Astrocyte of the cerebellum (primary cell): ENCODE data around the gene NOX5.

Source experiments
- DNase-seq: peaks from one replicate; pipeline ENCODE4 v3.0.0-alpha.2; 2011; ENCODE audit warnings: low read depth
- H3K4me3 ChIP-seq: 2 replicates; pipeline ENCODE4 v1.5.1; 2011; ENCODE audit warnings: mild to moderate bottlenecking, low read depth, low read length, moderate library complexity
- in situ Hi-C: cut with HindIII; loops from 2 replicates; pipeline ENCODE4 v1.10.0; 2017; ENCODE audit warnings: low sequenced_read_pairs
- TF ChIP-seq, protein P1 (sequence below): IDR thresholded peaks from 2 replicates; pipeline ENCODE4 v1.5.1; 2012; ENCODE audit warnings: low read length, low read depth, moderate library complexity, mild to moderate bottlenecking; ENCODE audit errors: missing control alignments

NOX5 gene

DNA sequence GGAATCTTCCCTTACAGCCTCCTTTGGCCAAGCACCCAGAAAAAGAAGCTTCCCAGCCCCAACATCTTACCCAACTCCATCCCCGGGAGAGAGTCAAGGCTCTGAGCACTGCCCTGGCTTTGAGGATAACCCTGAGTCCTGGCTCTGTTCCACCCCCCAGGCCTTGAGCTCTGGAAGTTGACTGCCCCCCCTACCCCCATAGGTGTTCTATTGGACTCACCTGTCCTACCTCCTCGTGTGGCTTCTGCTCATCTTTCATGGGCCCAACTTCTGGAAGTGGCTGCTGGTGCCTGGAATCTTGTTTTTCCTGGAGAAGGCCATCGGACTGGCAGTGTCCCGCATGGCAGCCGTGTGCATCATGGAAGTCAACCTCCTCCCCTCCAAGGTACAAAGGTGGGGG, 22.3 kb downstream of the NOX5 start:
- TF ChIP-seq, protein P1, sequence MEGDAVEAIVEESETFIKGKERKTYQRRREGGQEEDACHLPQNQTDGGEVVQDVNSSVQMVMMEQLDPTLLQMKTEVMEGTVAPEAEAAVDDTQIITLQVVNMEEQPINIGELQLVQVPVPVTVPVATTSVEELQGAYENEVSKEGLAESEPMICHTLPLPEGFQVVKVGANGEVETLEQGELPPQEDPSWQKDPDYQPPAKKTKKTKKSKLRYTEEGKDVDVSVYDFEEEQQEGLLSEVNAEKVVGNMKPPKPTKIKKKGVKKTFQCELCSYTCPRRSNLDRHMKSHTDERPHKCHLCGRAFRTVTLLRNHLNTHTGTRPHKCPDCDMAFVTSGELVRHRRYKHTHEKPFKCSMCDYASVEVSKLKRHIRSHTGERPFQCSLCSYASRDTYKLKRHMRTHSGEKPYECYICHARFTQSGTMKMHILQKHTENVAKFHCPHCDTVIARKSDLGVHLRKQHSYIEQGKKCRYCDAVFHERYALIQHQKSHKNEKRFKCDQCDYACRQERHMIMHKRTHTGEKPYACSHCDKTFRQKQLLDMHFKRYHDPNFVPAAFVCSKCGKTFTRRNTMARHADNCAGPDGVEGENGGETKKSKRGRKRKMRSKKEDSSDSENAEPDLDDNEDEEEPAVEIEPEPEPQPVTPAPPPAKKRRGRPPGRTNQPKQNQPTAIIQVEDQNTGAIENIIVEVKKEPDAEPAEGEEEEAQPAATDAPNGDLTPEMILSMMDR, result no peak
- no peak for DNase-seq
- H3K4me3 ChIP-seq, result no peak overlapping the region
- in situ Hi-C loops, result no loop called here

DNA sequence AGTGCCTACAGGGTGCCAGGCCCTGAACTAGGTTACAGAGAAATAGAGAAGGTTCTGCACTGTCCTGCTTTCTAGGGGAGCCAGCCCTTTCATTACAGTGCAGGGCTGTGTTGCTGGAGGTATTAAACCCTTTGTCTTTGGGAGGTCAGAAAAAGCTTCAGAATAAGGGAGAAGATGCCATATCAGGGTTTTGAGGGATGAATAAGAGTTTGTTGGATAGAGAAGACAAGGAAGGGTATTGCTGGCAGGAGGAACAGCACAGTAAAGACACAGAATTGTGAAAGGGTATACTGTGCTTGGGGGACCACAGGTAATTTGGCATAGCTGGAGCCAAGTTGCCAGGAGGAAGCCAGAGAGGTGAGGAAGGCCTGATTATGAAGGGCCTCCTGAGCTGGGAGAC, 23.0 kb downstream of the NOX5 start:
- H3K4me3 ChIP-seq, result no peak overlapping the region
- in situ Hi-C loops, result no loop called here
- TF ChIP-seq, protein P1, result no peak
- no peak for DNase-seq

DNA sequence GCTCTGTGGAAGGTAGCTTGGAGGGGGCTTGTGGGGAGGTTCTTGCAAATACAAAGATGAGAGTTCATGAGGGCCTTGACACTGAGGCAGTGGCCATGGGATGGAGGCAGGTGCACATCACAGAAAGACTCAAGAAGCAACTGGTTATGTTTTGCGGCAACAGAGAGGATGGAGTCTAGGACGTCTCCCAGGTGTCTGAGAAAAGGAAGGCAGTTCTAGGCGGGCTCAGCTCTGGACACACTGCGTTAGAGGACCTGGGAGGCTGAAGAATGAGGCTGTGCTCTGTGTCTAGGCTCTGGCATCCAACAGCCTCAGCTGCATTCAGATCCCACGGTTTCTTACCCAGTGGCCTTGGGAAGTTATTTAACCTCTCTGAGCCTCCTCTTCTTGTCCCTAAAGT, 23.5 kb downstream of the NOX5 start:
- DNase-seq, result no peak
- no peak overlapping the region for H3K4me3 ChIP-seq
- in situ Hi-C loops, result no loop called here
- TF ChIP-seq, protein P1, result no peak

DNA sequence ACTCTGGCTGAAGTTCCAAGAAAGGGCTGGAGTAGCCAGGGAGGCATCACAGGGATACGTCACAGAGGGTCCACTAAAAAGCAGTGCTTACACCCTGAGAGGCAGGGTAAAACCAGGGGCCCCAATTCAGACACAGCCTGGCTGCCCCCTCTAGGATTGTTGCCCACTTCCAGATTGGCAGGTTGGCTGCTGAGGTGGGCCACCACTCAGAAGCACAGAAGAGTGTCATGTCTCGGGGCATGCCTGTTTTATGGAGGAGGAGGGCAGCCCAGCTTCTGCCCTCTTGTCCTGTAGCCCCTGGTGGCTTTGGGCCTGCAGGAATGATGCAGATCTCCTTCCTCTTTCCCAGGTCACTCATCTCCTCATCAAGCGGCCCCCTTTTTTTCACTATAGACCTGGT, 24.0 kb downstream of the NOX5 start:
- TF ChIP-seq, protein P1, result no peak
- no peak for DNase-seq
- H3K4me3 ChIP-seq, result no peak overlapping the region
- in situ Hi-C loops, result no loop called here

DNA sequence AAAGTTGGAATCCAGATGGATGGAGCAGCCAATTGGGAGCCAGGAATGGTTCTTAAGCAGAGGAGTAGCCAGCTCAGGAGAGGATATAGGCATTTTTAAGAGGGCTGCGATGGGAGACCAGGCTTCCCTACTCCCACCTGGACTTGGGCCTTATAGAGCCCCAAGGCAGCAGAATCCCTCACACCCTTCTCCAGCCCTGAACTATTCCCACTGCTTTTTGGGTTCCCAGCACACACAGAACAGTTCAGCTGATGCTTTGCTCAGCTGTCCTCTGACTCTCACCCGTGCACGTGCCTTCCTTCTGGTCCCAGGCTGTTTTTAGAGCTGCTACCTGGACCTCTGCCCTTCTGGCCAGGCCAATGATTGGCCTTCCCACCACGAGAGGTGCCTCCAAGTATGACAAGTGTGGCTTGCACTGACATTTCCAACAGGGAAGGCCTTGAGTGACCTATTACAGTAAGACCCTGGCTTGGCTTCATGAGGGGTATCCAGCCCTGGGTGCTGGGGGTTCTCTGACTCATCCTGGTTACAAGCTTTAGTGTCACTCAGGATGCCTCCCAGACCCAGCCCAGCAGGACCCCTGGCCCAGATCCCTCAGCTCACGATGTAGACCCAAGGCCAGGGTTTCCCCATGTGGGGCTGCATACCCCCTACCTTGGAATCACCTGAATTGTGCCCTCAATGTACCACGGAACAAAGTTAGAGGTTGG, 25.2 kb downstream of the NOX5 start:
- TF ChIP-seq, protein P1, result no peak
- no peak overlapping the region for H3K4me3 ChIP-seq
- no peak for DNase-seq
- in situ Hi-C loops, result no loop called here

DNA sequence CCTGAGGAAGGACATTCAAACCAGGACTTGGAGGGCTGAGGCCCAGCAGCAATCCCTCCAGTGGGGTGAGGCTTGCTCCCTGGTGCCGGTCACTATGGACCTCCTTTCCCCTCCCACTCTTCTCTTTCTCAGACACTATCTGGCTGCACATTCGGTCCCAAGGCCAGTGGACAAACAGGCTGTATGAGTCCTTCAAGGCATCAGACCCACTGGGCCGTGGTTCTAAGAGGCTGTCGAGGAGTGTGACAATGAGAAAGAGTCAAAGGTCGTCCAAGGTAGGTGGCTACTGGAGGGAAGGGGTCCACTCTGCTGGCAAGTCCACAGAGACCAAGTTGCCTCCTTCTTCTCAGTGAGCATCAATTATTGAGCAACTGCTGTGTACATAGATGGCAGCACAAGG, 28.0 kb downstream of the NOX5 start:
- DNase-seq, result no peak

More for the DNA sequence above, 28.0 kb downstream of the NOX5 start:
- H3K4me3 ChIP-seq, result no peak overlapping the region
- TF ChIP-seq, protein P1, result no peak
- in situ Hi-C loops, result no loop called here
